Testis (tissue), 3 donors: Measurements from ENCODE around the gene FAM222B. TPM values are rescaled to one million over a fixed set of nuclear protein-coding genes. Genes with fewer than 3 reads are reported as not detected.

Experiments
- DNase-seq: peaks from one replicate; pipeline ENCODE4 v3.0.0-alpha.2; 2019
- H3K27ac ChIP-seq, 2 donors: fragments of 200-600 bp; sonication (generic); one replicate each; pipeline ENCODE4 v1.5.1; 2019
- H3K27me3 ChIP-seq: fragments of 200-600 bp; sonication (generic); one replicate; pipeline ENCODE4 v1.5.1; 2019
- H3K36me3 ChIP-seq: fragments of 200-600 bp; sonication (generic); one replicate; pipeline ENCODE4 v1.5.1; 2017; ENCODE audit warnings: low read depth; ENCODE audit errors: missing control alignments
- H3K4me1 ChIP-seq: fragments of 200-600 bp; sonication (generic); one replicate; pipeline ENCODE4 v1.5.1; 2019
- H3K4me3 ChIP-seq, 2 donors: fragments of 200-600 bp; sonication (generic); one replicate each; pipeline ENCODE4 v1.5.1; 2017 to 2019
- H3K9me3 ChIP-seq: fragments of 200-600 bp; sonication (generic); one replicate; pipeline ENCODE4 v1.5.1; 2017
- CTCF ChIP-seq, 3 experiments: fragments of 450-650 bp in 2 of 3; fragments of 200-600 bp in 1 of 3; sonication (generic) in 1 of 3; IDR thresholded peaks; one replicate each; pipeline ENCODE4 v1.5.1; 2016 to 2019; ENCODE audit warnings: antibody characterized with exemption in 3 of 3, mild to moderate bottlenecking in 2 of 3, moderate library complexity in 1 of 3
- POLR2A ChIP-seq: fragments of 450-650 bp; IDR thresholded peaks from one replicate; pipeline ENCODE4 v1.6.1; 2017; ENCODE audit warnings: antibody characterized with exemption, mild to moderate bottlenecking, moderate library complexity
- WGBS, 2 donors: methylation state at CpG; one replicate each; pipeline ENCODE4 v1.1.5; 2018; 5-methylcytosine and 5-hydroxymethylcytosine counted together
- intact Hi-C: fragments of 100-400 bp; cut with DNase I; formaldehyde crosslinking; loops from one replicate; pipeline ENCODE4 v1.15.1; 2023; ENCODE audit warnings: low total_unique reads
- polyA plus RNA-seq: library from polyadenylated mRNA; stranded (reverse); fragments of 350-450 nt; fragmentation: Illumina TruSeq; extraction: RNeasy Lipid Tissue Mini Kit (QIAGEN cat#74804); gene quantifications from one replicate; pipeline ENCODE4 v1.2.3, GENCODE V29; 2014; ENCODE audit warnings: low read depth, low replicate concordance; ENCODE audit not compliant: insufficient read depth
- total RNA-seq, 2 donors: library from RNA; depleted of rRNA; stranded (reverse); fragments of >200 nt; gene quantifications; one replicate each; pipeline ENCODE4 v1.2.3, GENCODE V29; 2016

FAM222B gene
- total and polyA plus RNA-seq, 3 donors from 2014 or later = 69.6 to 84.5 (median 74.5) TPM

GRCh38 chr17:28746611-28747050 lies 96.0 kb downstream of the FAM222B start:
- Histone ChIP-seq H3K9me3 (no peaks in the 10 kb centered on the region), H3K27me3 (no peaks in the 10 kb centered on the region), H3K4me1 (peaks cover 36% of the 10 kb centered on the region), H3K4me3 (no peak overlapping the region), H3K36me3 (no peaks in the 10 kb centered on the region), H3K27ac (peak overlapping the region in 1 of 2 donors; percentile 65)
- WGBS, 2 donors = 40 to 60% methylated on average over 4 to 5 of the region's 5 CpGs
- intact Hi-C loops = no loop called here
- no peak for DNase-seq
- TF ChIP-seq CTCF (IDR thresholded peaks at IDR 0.05) = no peak
- no peak for TF ChIP-seq POLR2A

GRCh38 chr17:28745786-28746411 lies 96.7 kb downstream of the FAM222B start:
- Histone ChIP-seq H3K27me3 (no peaks in the 10 kb centered on the region), H3K4me1 (peaks cover 36% of the 10 kb centered on the region), H3K36me3 (no peaks in the 10 kb centered on the region), H3K9me3 (no peaks in the 10 kb centered on the region), H3K4me3 (peak overlapping the region in 1 of 2 donors; percentile 79), H3K27ac (peak overlapping the region; percentile 89 to 97)
- TF ChIP-seq CTCF (IDR thresholded peaks at IDR 0.05) (no peak), POLR2A (no peak)
- WGBS, 2 donors = 72 to 79% methylated on average over 3 to 4 of the region's 4 CpGs
- intact Hi-C loops = no loop called here
- no peak for DNase-seq

GRCh38 chr17:28744972-28745785 lies 97.4 kb downstream of the FAM222B start:
- TF ChIP-seq CTCF (IDR thresholded peaks at IDR 0.05) (no peak), POLR2A (no peak)
- no peaks in the 10 kb centered on the region for H3K36me3 ChIP-seq
- H3K27ac ChIP-seq = peak overlapping the region; percentile 89 to 97
- no peaks in the 10 kb centered on the region for H3K9me3 ChIP-seq
- intact Hi-C loops = no loop called here
- H3K4me3 ChIP-seq = peak overlapping the region; percentile 76 to 79
- peak; percentile 74 for DNase-seq
- WGBS, 2 donors = 2 to 3% methylated on average over 21 to 31 of the region's 31 CpGs
- H3K4me1 ChIP-seq = peaks cover 28% of the 10 kb centered on the region
- no peaks in the 10 kb centered on the region for H3K27me3 ChIP-seq

GRCh38 chr17:28744104-28744971 lies 98.3 kb downstream of the FAM222B start:
- intact Hi-C loops = no loop called here
- 1 to 3% methylated on average over 14 to 35 of the region's 61 CpGs for WGBS, 2 donors

More at GRCh38 chr17:28744104-28744971, 98.3 kb downstream of the FAM222B start:
- peak; percentile 72 for DNase-seq
- H3K4me1 ChIP-seq = peaks cover 28% of the 10 kb centered on the region
- peak overlapping the region; percentile 89 to 97 for H3K27ac ChIP-seq
- H3K4me3 ChIP-seq = peak overlapping the region; percentile 76 to 79
- no peaks in the 10 kb centered on the region for H3K9me3 ChIP-seq
- no peaks in the 10 kb centered on the region for H3K36me3 ChIP-seq
- TF ChIP-seq CTCF (IDR thresholded peaks at IDR 0.05) = no peak
- no peak for TF ChIP-seq POLR2A
- no peaks in the 10 kb centered on the region for H3K27me3 ChIP-seq
